ENCODE data around the gene FRZB. TPM values are rescaled to one million over a fixed set of nuclear protein-coding genes. Genes with fewer than 3 reads are reported as not detected.

FRZB gene
- 1 to 10 TPM in 1 of 2 donors, under 1 TPM in 1; 0.66 to 2.9 TPM for total RNA-seq

GRCh38 chr2:182866461-182867406 lies at the start of gene FRZB:
Gene FRZB (minus strand): TSS chr2:182866637. CDS start chr2:182866552, 85 bp downstream.
- peaks cover 21% of the 10 kb centered on the region for H3K4me1 ChIP-seq
- no peaks in the 10 kb centered on the region for H3K27me3 ChIP-seq
- TF ChIP-seq POLR2A (IDR thresholded peaks at IDR 0.05) (peak in 1 of 3 donors; percentile 8), CTCF (IDR thresholded peaks at IDR 0.05) (no peak)
- no peaks in the 10 kb centered on the region for H3K9me3 ChIP-seq
- H3K4me3 ChIP-seq: no peak within 1 kb of the TSS
- H3K36me3 ChIP-seq (replicated peaks in 1 of 2; ENCODE audit: insufficient read depth in 1 of 2, low read depth in 2 of 2): no peaks in the 10 kb centered on the region
- H3K27ac ChIP-seq: no peak within 1 kb of the TSS
- DNase-seq (peak; percentile 23 to 53 (median 40)), ATAC-seq (peak; percentile 65)
- WGBS, 2 donors: 7 to 10% methylated on average over 38 to 57 of the region's 57 CpGs
- intact Hi-C loops (cut with DNase I): no loop called here

- no peaks in the 10 kb centered on the region for H3K4me1 ChIP-seq
- ATAC-seq (no peak), DNase-seq (no peak)
- WGBS, 2 donors: 90 to 91% methylated on average over 6 of the region's 6 CpGs
- peaks cover 0 to 1% of the 10 kb centered on the region in 2 donors for H3K36me3 ChIP-seq (replicated peaks in 1 of 2; ENCODE audit: insufficient read depth in 1 of 2, low read depth in 2 of 2)
- no peak overlapping the region for H3K4me3 ChIP-seq
- TF ChIP-seq CTCF (IDR thresholded peaks at IDR 0.05) (no peak), POLR2A (IDR thresholded peaks at IDR 0.05) (no peak)
- H3K27ac ChIP-seq: no peak overlapping the region
- intact Hi-C loops (cut with DNase I): no loop called here
- no peaks in the 10 kb centered on the region for H3K27me3 ChIP-seq
- H3K9me3 ChIP-seq: no peaks in the 10 kb centered on the region
Measured at GRCh38 chr2:182915369-182916326, 49.2 kb upstream of the FRZB start.

- no peak for TF ChIP-seq CTCF (IDR thresholded peaks at IDR 0.05)
- TF ChIP-seq POLR2A (IDR thresholded peaks at IDR 0.05): no peak
- no peak for ATAC-seq
- peaks cover 0 to 1% of the 10 kb centered on the region in 2 donors for H3K36me3 ChIP-seq (replicated peaks in 1 of 2; ENCODE audit: insufficient read depth in 1 of 2, low read depth in 2 of 2)
Measured at GRCh38 chr2:182914852-182915251, 48.4 kb upstream of the FRZB start.

GRCh38 chr2:182913064-182913463 lies 46.6 kb upstream of the FRZB start:
- H3K4me3 ChIP-seq: no peak overlapping the region
- WGBS, 2 donors: 81 to 83% methylated on average over 1 of the region's 1 CpG
- intact Hi-C loops (cut with DNase I): no loop called here
- no peak for TF ChIP-seq POLR2A (IDR thresholded peaks at IDR 0.05)
- DNase-seq (no peak), ATAC-seq (no peak)
- no peaks in the 10 kb centered on the region for H3K4me1 ChIP-seq
- H3K27ac ChIP-seq: no peak overlapping the region
- no peaks in the 10 kb centered on the region for H3K27me3 ChIP-seq
- no peaks in the 10 kb centered on the region for H3K9me3 ChIP-seq
- H3K36me3 ChIP-seq (replicated peaks in 1 of 2; ENCODE audit: insufficient read depth in 1 of 2, low read depth in 2 of 2): peaks cover 0 to 1% of the 10 kb centered on the region in 2 donors

More at GRCh38 chr2:182914852-182915251, 48.4 kb upstream of the FRZB start:
- Histone ChIP-seq H3K27me3 (no peaks in the 10 kb centered on the region), H3K4me1 (no peaks in the 10 kb centered on the region), H3K4me3 (no peak overlapping the region), H3K9me3 (no peaks in the 10 kb centered on the region), H3K27ac (no peak overlapping the region)
- DNase-seq: peak in 1 of 4 donors; percentile 14
- 28 to 29% methylated on average over 1 of the region's 1 CpG for WGBS, 2 donors
- intact Hi-C loops (cut with DNase I): no loop called here

GRCh38 chr2:182912518-182912915 lies 46.1 kb upstream of the FRZB start:
- H3K4me3 ChIP-seq: no peak overlapping the region
- H3K27me3 ChIP-seq: no peaks in the 10 kb centered on the region
- ATAC-seq (no peak), DNase-seq (no peak)
- intact Hi-C loops (cut with DNase I): no loop called here
- 66 to 68% methylated on average over 3 of the region's 3 CpGs for WGBS, 2 donors
- H3K27ac ChIP-seq: no peak overlapping the region
- no peak for TF ChIP-seq POLR2A (IDR thresholded peaks at IDR 0.05)
- TF ChIP-seq CTCF (IDR thresholded peaks at IDR 0.05): no peak
- H3K4me1 ChIP-seq: no peaks in the 10 kb centered on the region
- no peaks in the 10 kb centered on the region for H3K9me3 ChIP-seq
- peaks cover 0 to 1% of the 10 kb centered on the region in 2 donors for H3K36me3 ChIP-seq (replicated peaks in 1 of 2; ENCODE audit: insufficient read depth in 1 of 2, low read depth in 2 of 2)
